ENCODE results near the gene UBR2.

The UBR2 gene

GRCh38 chr6:42522942-42523814 is 40.7 kb upstream of the UBR2 start:
- no peak for DNase-seq

GRCh38 chr6:42525206-42525605 is 38.6 kb upstream of the UBR2 start:
- DNase-seq = no peak
- no peak overlapping the region for H3K27ac ChIP-seq
- TF ChIP-seq CTCF (IDR thresholded peaks at IDR 0.05; ENCODE audit: low read depth, low read length) = no peak
- no peak overlapping the region for H3K4me3 ChIP-seq (ENCODE audit: low read depth, low read length)
- H3K9me3 ChIP-seq (ENCODE audit: severe bottlenecking) = peaks cover 2% of the 10 kb centered on the region
- H3K27me3 ChIP-seq (ENCODE audit: insufficient read depth, low read depth, severe bottlenecking) = no peaks in the 10 kb centered on the region
- H3K36me3 ChIP-seq = no peaks in the 10 kb centered on the region

More at GRCh38 chr6:42522942-42523814, 40.7 kb upstream of the UBR2 start:
- Histone ChIP-seq H3K4me3 (ENCODE audit: low read depth, low read length) (no peak overlapping the region), H3K27me3 (ENCODE audit: insufficient read depth, low read depth, severe bottlenecking) (no peaks in the 10 kb centered on the region), H3K27ac (no peak overlapping the region), H3K36me3 (no peaks in the 10 kb centered on the region), H3K9me3 (ENCODE audit: severe bottlenecking) (peaks cover 8% of the 10 kb centered on the region)
- no peak for TF ChIP-seq CTCF (IDR thresholded peaks at IDR 0.05; ENCODE audit: low read depth, low read length)

DNA sequence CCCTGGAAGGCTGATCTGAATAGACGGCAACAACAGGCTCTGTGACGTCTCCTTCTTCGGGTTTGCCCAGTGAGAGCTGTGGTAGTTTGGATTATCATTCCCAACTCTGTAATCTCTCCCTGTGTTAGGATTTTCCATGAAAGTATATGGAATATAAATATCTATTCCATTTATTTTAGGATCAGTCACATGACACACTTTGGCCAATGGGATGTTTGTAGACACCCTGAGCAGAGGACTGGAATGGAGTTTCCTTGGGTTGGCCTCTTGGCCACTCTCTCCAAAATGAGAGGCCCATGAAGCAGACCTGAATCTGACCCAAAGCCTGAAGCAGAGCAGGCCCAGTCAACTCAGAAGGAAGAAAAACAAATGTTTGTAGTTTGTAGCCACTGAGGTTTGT is 37.2 kb upstream of the UBR2 start:
- no peaks in the 10 kb centered on the region for H3K36me3 ChIP-seq
- H3K4me3 ChIP-seq (ENCODE audit: low read depth, low read length) = no peak overlapping the region
- H3K9me3 ChIP-seq (ENCODE audit: severe bottlenecking) = no peaks in the 10 kb centered on the region
- no peak for DNase-seq
- no peaks in the 10 kb centered on the region for H3K27me3 ChIP-seq (ENCODE audit: insufficient read depth, low read depth, severe bottlenecking)
- H3K27ac ChIP-seq = no peak overlapping the region
- TF ChIP-seq CTCF (IDR thresholded peaks at IDR 0.05; ENCODE audit: low read depth, low read length) = no peak

GRCh38 chr6:42527204-42527603 is 36.6 kb upstream of the UBR2 start:
- no peaks in the 10 kb centered on the region for H3K9me3 ChIP-seq (ENCODE audit: severe bottlenecking)
- no peak for DNase-seq
- no peak overlapping the region for H3K27ac ChIP-seq
- no peaks in the 10 kb centered on the region for H3K36me3 ChIP-seq
- H3K4me3 ChIP-seq (ENCODE audit: low read depth, low read length) = no peak overlapping the region
- no peaks in the 10 kb centered on the region for H3K27me3 ChIP-seq (ENCODE audit: insufficient read depth, low read depth, severe bottlenecking)
- no peak for TF ChIP-seq CTCF (IDR thresholded peaks at IDR 0.05; ENCODE audit: low read depth, low read length)

GRCh38 chr6:42530296-42530695 is 33.5 kb upstream of the UBR2 start:
- H3K27ac ChIP-seq = no peak overlapping the region
- DNase-seq = no peak
- no peak for TF ChIP-seq CTCF (IDR thresholded peaks at IDR 0.05; ENCODE audit: low read depth, low read length)
- no peak overlapping the region for H3K4me3 ChIP-seq (ENCODE audit: low read depth, low read length)
- no peaks in the 10 kb centered on the region for H3K27me3 ChIP-seq (ENCODE audit: insufficient read depth, low read depth, severe bottlenecking)
- no peaks in the 10 kb centered on the region for H3K9me3 ChIP-seq (ENCODE audit: severe bottlenecking)
- H3K36me3 ChIP-seq = no peaks in the 10 kb centered on the region

GRCh38 chr6:42530751-42531150 is 33.1 kb upstream of the UBR2 start:
- TF ChIP-seq CTCF (IDR thresholded peaks at IDR 0.05; ENCODE audit: low read depth, low read length) = no peak
- Histone ChIP-seq H3K27me3 (ENCODE audit: insufficient read depth, low read depth, severe bottlenecking) (no peaks in the 10 kb centered on the region), H3K36me3 (no peaks in the 10 kb centered on the region), H3K27ac (no peak overlapping the region), H3K4me3 (ENCODE audit: low read depth, low read length) (no peak overlapping the region), H3K9me3 (ENCODE audit: severe bottlenecking) (no peaks in the 10 kb centered on the region)
- DNase-seq = no peak

Measured in WERI-Rb-1 (cell line).